NCI-H1417 treated with DMSO at 0.1 percent for 48 hours (cell line): ENCODE results near the gene KIF5C.
"Not testable (repeated sequence)": the region's sequence is repeated elsewhere in the genome, so short reads cannot be mapped to it uniquely, and the experiment has no call there.

Experiments
- DNase-seq: peaks from one replicate; lab custom pipeline; 2025; lab: John Stamatoyannopoulos, UW

The KIF5C gene

DNA sequence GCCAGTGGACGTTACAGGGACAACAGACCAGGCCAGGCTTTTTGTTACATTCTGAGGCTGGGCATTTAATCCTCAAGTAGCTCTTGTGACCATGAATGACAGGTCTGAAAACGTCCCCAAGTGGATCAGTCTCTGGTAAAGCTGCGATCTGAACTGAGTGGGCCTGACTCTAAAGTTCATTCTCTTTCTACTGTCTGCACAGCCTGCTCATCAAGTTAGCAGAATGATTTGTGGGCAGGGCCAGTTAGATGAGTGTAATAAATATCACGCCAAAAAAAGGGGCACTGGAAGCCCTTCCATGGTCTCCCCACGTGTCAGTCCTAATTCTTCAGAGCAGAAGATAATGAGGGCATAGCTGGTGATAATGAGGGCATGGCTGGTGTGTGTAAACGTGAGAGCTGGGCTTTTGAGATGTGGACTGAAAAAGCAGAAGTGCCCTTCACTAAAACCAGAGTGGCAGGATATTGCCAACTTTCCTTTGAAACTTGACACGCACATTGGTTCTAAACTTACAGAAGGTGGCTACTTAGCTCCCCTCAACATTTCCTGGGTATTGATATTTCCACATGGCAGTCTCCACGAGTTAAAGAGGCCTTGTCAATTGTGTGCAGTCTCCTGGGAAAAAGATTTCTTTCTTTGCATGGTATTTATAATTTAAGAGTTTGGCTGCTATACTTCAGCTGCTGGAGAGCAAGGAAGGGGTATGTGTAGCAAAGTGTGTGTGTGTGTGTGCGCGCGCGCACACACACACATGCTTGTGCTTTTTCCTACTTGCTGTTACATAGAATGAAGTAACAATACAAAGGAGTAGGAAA is 90.8 kb downstream of the KIF5C start:
- no peak for DNase-seq

DNA sequence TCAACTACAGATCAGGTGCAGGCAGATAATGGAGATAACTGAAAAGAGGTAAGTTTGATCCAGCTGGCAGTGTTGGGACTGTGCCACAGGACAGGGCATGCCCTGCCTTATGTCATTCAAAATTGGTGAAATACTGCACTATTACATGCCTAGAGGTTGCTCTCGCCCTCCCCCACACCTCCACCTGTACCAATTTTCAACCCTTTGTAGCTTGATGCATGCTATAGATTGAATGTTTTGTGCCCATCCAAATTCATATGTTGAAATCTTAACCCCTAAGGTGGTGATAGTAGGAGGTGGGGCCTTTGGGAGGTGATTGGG is 91.4 kb downstream of the KIF5C start:
- DNase-seq: no peak

DNA sequence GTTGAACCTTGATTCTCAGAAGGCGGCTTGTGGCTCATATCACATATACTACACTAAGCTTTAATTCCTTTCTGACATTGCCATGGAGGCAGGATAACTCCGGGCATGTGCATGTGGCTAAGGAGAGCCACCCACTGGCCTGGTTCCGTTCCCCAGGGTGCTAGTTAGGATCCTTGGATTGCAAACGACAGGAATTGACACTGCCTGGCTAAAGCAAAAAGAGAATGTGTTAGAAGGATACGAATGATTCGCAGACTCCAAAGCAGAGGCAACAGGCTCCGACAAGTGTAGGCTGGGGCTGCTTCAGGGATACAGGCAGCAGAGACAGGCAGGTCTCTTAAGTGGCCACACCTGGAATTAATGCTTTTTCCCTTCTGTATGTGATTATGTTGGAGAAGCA is 92.0 kb downstream of the KIF5C start:
- DNase-seq: no peak

DNA sequence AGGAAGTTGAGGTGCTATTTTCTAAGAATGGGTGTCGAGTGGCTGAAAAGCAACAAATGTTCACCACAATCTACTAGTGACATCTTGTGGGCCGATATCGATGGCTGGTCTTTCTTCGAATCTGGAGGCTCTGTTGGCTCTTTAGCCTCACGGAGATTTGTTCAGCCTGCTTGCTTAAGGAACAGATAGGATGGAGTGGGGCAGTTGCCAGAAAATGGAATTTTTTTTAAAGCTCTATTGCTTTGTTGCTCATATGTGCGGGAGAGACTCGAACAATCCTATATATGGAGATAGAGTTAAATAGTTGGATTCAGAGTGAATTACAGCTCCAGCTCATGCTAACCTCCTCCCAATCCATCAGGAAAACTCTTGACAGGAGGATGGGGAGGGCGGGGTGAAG is 92.6 kb downstream of the KIF5C start:
- no peak for DNase-seq

DNA sequence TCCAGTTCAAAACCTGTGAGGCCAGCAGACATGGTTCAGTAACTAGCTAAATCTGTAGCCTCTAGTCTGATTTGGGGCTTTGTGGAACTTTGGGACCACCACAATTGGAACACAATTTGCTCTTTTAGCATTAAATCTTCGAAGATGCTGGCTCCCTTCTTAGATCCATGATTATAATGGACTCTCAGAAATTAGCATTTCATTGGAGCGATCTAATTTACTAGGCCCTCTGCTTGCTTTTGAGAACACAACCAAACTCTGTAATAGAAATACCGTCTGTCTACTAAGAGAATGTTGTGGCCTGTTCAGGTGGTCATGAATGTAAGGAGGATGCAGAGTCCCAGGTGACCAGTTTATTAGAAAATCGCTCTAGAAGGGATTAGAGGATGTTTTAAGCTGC is 93.3 kb downstream of the KIF5C start:
- DNase-seq: no peak

DNA sequence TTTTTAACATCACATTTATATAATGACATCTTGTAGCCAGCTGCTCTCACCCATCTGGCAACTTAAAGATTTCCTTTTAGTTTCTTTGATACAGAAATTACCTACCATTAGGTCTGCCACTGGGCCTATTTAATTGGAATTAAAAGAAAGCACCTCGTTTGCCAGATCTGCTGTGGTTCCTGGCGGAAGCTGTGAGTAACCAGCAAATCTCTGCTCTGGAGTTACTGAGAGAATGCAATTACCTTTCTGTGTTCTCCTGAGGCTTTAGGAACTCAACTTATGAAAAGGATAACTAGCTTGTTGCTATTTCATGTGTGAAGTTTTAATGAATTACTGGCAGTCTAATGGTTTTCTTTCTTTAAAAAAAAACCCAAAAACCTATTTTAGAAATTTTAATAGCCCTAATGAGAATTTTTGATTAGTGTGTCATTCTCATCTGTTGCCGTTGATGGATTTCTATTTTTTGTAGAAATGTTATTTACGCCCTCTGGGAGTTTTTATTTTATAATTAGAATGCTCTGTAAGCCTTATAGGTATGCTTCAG is 93.8 kb downstream of the KIF5C start:
- no peak for DNase-seq

DNA sequence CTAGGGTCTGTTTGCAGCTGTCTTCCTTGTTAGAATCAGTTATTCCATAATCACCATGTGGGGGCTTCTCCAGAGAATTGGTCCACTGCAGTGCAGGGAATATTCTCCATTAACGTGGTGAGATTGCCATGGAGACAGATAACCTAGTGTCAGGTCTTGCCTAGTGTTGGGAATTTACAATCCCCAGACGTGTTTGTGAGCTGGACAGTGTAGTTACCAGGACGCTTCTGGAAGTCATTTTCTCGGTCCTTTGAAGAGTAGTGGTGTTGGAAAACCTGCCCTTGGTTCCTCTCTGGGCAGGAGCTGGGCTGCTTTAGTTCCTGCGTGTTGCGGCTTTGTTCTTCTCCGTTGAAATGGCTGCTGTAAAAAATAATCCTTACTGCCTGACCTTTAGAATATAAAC is 94.6 kb downstream of the KIF5C start:
- no peak for DNase-seq

DNA sequence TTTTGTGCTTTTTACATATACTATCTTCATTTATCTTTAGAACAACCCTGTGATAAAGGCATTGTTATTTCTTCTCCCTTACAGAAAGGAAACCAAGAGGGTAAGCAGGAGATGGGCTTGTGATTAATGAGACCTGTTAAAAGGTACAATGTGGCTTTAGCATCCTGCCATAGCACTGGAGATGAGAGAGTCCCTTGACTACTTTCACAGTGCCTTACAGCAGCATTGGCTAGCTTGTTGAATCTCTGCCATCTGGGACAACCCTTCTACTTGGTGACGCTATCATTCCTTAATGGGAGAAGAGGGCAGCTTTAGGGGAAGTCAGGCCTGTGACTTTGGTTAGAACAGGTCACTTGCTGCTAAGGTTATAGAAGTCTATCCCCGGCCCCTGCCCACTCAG is 95.4 kb downstream of the KIF5C start:
- no peak for DNase-seq

DNA sequence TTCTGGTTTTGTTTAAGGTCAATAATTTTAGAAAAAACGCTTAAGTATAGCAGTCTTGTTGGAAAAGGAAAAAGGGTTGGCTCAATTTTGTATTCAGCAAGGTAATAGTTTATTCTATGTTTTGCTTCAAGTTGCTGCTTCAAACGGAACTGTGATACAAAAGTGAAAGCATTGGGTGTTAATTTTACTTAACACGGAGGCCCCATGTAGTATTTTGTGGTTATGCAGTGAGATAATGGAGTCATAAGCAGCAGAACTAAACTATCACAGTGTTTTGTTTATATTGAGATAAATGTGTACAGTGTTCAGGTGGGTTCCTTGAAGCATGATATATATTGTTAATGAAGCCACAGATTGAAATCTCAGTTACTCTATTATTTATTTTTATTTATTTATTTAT is 96.5 kb downstream of the KIF5C start:
- DNase-seq: no peak

DNA sequence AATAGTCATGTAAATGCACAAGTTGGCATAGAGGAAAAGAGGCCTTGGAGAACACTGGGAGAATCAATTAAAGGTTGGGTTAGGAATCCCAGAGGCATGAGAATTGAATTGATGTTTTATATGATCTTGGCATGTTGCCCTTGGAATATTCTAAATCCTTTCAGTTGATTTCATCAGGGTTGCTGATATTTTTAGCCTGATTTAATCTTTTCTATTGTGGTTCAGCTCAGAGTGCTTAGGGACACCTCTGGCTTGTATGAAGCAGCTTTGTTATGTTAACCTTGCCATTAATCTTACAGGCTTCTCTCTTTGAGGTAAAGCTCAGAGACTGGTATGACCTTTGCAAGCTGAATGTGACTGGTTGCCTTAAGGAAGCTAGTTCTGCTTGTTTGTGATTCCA is 99.1 kb downstream of the KIF5C start:
- no peak for DNase-seq

DNA sequence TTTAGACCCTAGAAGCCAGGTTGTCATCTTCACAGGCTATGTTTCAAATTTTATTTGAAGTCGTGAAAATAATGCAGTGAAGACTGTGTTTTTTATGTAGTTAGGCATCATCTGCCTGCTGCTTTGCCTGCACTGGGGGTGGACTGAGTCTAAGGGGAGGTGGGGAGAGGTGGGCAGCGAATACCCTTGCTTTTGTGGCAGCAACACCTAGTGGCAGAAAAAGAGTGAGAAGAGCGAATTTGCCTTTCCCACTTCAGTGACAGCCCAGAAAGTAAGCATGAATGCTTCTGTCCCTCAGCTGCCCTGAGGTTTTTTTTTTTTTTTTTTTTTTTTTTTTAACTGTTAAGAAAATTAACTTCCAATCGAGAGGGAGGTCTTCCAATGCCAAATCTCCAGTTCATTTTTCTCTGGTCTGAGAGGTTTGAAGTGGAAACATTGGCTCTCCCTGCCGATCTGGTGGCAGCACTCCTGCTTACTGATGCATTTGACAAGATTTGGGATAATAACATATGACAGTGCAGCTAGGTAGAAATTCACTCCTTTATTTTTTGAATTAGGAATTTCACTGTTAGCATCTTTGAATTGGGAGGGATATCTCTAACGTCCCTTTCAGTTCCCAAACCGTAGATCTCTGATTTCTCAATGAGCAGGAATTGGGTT is 103.1 kb downstream of the KIF5C start:
- no peak for DNase-seq

DNA sequence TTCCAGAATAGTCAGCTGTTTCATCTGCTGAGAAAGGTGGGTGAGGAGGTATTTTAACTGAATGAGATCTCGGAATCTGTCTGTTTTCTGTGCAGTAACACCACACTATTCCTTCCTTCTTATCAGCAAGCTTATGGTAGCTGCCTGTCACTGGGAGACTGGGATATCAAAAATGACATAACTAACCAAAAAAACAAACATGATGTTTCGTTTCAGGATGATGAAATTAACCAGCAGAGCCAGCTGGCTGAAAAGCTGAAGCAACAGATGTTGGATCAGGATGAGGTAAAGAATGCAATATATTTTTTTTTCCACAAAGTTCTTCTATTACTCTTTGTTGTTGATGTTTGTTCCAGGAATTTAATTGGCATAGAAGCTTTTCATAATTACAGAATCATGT is 103.7 kb downstream of the KIF5C start:
- no peak for DNase-seq

DNA sequence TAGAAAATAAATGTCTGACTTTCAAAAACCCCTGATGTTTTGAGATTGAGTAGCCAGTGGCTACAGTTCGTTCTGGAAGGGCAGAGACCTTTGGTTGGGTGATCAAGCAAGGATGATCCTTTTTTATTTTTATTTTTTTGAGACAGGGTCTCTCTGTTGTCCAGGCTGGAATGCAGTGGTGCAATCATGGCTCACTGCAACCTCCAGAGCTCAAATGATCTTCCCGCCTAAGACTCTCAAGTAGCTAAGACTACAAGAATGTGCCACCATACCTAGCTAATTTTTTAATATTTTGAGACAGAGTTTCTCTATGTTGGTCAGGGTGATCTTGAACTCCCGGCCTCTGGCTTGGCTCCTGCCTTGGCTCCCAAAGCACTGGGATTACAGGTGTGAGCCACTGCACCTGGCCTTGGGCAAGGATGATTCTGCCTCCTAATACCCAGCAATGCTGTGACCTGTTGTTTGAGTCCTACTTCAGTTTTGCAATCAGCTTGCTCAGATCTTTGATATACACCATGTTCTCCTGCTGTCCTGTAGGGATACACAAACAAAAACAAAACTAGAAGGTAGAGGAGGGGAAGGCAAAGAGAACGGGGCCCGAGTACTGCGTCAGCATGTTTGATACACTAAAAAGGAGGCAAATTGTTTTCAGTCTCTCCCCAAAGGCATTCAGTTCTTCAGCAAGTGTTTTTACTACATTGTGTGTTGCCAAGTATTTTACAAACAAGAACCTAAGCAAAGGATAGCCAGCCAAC is 104.3 kb downstream of the KIF5C start:
- DNase-seq: no peak

DNA sequence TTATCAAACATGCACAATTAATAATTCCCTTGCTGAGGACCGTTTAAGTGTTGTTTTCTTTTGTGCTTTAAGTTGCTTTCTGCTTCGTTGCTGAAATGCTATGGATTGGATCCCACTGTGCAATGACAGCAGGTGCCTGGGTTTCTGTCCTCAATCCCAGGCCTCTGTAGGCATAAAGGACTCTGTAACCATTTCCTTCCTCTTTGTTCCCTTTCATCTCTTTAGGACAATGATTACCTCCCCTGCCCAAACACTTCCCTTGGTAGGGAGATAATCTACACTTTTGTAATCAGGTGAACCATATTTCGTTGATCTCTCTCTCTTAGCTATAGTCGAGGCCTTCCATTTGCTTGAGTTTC is 104.9 kb downstream of the KIF5C start:
- DNase-seq: no peak

DNA sequence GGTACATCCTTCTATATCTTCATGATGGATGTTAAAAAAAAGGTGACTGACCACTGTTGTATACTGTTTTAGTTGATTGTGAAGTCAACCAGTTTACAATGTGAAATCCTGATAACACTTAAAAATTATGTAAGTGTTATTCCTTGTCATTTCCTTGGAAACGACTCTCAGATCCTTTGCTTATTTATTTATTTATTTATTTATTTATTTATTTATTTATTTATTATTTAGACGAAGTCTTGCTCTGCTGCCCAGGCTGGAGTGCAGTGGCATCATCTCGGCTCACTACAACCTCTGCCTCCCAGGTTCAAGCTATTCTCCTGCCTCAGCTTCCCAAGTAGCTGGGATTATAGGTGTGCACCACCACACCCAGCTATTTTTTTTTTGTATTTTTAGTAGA is 105.5 kb downstream of the KIF5C start:
- not testable (repeated sequence) for DNase-seq

DNA sequence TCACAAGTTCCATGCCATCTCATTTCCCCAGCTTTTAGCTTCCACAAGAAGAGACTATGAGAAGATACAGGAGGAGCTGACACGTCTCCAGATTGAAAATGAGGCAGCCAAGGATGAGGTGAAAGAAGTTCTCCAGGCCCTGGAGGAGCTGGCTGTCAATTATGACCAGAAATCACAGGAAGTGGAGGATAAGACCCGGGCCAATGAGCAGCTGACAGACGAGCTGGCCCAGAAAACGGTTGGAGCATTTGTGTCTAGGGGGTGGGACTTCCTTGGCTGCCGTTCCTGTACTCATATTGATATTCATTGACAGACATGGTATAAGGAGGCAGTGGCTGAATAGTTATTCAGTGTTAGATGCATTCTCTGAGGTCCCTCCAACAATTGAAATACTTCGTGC is 106.3 kb downstream of the KIF5C start:
- no peak for DNase-seq

DNA sequence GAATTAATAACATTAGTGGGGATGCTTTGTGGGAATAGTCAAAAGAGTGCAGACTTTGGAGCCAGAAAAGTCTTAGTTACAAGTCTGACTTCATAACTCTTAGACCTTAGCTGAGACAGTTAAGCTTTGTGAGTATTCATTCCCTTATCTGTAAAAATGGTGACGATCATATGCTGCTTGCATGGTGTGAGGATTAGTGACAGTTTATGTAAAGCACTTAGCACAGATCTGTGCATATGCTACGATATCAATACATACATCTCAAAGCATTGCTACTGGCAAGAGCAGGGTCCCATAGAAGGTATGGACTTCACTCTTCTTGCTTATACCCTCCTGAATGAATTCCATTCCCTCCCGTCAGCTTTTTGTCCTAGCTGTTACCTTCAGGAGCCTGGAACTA is 106.8 kb downstream of the KIF5C start:
- no peak for DNase-seq

DNA sequence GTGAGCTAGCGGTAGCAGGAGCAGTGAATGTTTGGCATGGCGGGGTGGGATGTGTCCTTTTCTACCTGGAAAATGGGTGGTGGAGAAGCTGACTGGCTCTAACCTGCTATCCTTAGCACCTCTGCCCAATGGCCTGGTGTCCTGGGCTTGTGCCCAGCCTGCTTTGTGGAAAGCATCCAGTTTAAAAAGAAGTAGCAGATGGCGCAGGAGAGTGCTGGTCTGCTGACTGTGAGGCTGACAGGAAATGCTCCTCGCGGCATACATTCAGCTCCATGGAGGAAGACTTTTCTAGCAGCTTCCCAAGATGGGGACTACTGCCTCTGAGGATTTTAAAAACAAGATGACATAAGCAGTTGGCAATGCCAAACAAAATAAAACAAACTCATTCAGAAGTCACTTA is 107.3 kb downstream of the KIF5C start:
- no peak for DNase-seq

DNA sequence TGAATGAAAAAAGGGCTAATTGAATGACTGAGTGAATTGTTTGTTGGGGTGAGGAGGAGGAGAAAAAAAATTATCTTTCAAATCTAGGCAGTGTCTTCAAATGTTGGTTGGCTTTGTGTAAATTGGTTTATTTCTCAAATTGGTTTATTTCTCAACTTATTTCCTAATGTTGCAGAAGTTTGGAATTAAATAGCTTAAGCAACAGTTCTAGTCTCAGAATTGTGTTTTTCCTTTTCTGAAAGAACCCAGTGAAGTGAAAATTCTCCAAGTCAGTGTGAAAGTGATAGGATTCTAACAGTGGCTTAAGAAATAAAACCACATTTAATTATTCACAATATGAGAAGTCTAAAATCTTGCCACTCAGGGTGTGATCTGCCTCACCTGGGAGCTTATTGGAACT is 108.9 kb downstream of the KIF5C start:
- DNase-seq: no peak

DNA sequence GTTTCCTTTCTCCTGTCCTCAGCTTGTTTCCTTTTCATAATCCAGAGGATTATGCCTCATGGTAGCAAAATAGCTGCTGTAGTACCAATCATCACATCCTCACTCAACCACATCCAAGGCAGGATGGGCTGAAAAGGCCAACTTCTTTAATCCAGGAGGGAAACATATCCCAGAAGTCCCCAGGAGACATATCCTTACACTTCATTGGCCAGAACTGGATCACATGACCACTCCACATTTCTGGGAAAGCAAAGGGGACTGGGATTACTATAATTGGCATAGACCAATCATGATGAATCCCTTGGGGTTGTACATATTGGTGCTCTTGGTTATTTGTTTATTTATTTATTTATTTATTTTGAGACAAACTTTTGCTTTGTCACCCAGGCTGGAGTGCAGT is 109.4 kb downstream of the KIF5C start:
- no peak for DNase-seq

DNA sequence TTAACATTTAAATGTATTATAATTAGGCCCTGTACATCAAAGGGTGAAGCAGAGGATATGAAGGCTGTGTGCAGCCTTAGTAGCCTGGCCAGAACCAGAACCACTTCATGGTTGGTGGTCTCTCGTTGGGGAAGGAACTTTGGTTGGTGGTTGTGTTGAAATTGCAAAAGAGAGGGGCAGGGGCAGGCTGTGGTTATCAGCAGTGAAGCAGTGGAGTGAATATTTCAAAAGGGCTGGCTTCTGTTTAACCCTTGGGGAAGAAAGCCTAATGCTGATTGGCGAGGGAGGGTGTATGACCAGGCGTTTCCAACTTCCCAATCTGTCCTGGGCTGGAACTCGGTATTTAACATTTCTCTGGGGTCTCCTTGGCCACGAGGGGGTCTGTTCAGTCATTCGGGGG is 112.3 kb downstream of the KIF5C start:
- DNase-seq: no peak

DNA sequence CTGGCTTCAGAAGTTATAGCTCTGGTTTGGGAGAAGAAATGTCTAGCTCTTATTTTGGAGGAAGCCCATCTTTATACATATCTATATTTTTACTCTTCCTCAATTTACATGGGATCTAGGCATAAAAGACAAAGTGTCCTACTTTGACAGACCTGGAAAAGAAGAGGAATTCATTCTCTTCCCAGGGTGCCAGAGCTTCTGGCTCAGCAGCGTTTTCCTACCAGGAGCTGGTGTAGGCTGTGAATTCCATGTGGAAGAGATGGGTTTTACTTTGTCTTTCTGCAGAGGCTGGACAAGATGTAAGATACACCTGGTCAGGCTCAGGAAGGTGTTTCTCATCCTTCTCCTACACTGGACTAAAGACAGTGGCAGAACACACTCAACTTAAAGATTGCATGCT is 113.3 kb downstream of the KIF5C start:
- no peak for DNase-seq

DNA sequence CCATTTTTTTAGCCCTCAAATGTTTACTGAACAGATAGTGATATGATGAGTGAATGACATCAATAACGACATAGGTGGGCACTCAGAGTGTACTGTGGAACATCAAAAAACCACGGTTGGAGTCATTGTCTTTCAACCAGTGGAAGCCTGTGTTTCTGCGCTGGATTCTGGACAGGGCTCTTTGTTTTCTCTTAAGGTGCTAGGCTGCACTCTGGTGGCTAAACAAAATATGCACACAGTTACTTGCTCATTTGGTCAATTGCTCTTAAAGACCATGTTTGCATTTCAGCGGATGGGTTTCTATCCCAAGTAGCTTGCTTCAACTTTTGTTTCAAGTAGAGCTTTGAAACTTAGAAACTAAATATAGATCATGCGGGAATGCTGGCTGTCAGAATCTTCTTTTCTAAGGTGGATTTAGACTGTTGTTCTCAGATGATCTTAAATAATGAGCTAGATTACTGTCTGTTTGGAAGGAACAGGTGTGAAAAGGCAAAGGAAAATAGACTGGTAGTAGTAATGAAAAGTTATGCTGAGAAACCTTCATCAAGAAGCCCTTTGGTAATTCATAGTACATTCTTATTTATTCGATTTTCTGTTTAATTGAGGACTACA is 115.0 kb downstream of the KIF5C start:
- peak; percentile 13 for DNase-seq
